ENCODE data around the gene PRR5.
"Not testable (repeated sequence)": the region's sequence is repeated elsewhere in the genome, so short reads cannot be mapped to it uniquely, and the experiment has no call there.

PRR5 gene

GRCh38 chr22:44737406-44738346, 35.7 kb downstream of the PRR5 start:
- Histone ChIP-seq H3K9me3 (ENCODE audit: control insufficient read depth, insufficient read depth, low read length) (no peaks in the 10 kb centered on the region), H3K9ac (ENCODE audit: low read depth, low read length) (no peak overlapping the region), H3K36me3 (ENCODE audit: control insufficient read depth, insufficient read depth, low read length) (no peaks in the 10 kb centered on the region), H3K27ac (ENCODE audit: low read depth, low read length) (peak overlapping the region; percentile 42), H3K27me3 (ENCODE audit: control insufficient read depth, insufficient read depth, low read length) (no peaks in the 10 kb centered on the region), H3K4me3 (ENCODE audit: low read depth, low read length) (no peak overlapping the region), H3K4me1 (ENCODE audit: control insufficient read depth, insufficient read depth, low read length) (peaks cover 11% of the 10 kb centered on the region; the same call in 1 of the 2 replicates)

GRCh38 chr22:44738347-44738715, 36.3 kb downstream of the PRR5 start:
- Histone ChIP-seq H3K36me3 (ENCODE audit: control insufficient read depth, insufficient read depth, low read length) (no peaks in the 10 kb centered on the region), H3K27me3 (ENCODE audit: control insufficient read depth, insufficient read depth, low read length) (no peaks in the 10 kb centered on the region), H3K4me3 (ENCODE audit: low read depth, low read length) (no peak overlapping the region), H3K9me3 (ENCODE audit: control insufficient read depth, insufficient read depth, low read length) (no peaks in the 10 kb centered on the region), H3K4me1 (ENCODE audit: control insufficient read depth, insufficient read depth, low read length) (peaks cover 11% of the 10 kb centered on the region; the same call in 1 of the 2 replicates), H3K27ac (ENCODE audit: low read depth, low read length) (peak overlapping the region; percentile 42), H3K9ac (ENCODE audit: low read depth, low read length) (no peak overlapping the region)

GRCh38 chr22:44739024-44739423, 37.0 kb downstream of the PRR5 start:
- H3K36me3 ChIP-seq (ENCODE audit: control insufficient read depth, insufficient read depth, low read length), result no peaks in the 10 kb centered on the region
- H3K4me1 ChIP-seq (ENCODE audit: control insufficient read depth, insufficient read depth, low read length), result peaks cover 11% of the 10 kb centered on the region; the same call in 1 of the 2 replicates
- H3K4me3 ChIP-seq (ENCODE audit: low read depth, low read length), result no peak overlapping the region
- no peak overlapping the region for H3K27ac ChIP-seq (ENCODE audit: low read depth, low read length)
- H3K27me3 ChIP-seq (ENCODE audit: control insufficient read depth, insufficient read depth, low read length), result no peaks in the 10 kb centered on the region
- no peaks in the 10 kb centered on the region for H3K9me3 ChIP-seq (ENCODE audit: control insufficient read depth, insufficient read depth, low read length)
- no peak overlapping the region for H3K9ac ChIP-seq (ENCODE audit: low read depth, low read length)

- not testable (repeated sequence) for H3K9ac ChIP-seq (ENCODE audit: low read depth, low read length); H3K4me3 ChIP-seq (ENCODE audit: low read depth, low read length); H3K36me3 ChIP-seq (ENCODE audit: control insufficient read depth, insufficient read depth, low read length); H3K27ac ChIP-seq (ENCODE audit: low read depth, low read length); H3K27me3 ChIP-seq (ENCODE audit: control insufficient read depth, insufficient read depth, low read length); H3K9me3 ChIP-seq (ENCODE audit: control insufficient read depth, insufficient read depth, low read length)
- H3K4me1 ChIP-seq (ENCODE audit: control insufficient read depth, insufficient read depth, low read length), result peaks cover 11% of the 10 kb centered on the region; the same call in 1 of the 2 replicates
Measured at GRCh38 chr22:44739666-44740065, 37.7 kb downstream of the PRR5 start.

- Histone ChIP-seq H3K4me3 (ENCODE audit: low read depth, low read length) (no peak overlapping the region), H3K4me1 (ENCODE audit: control insufficient read depth, insufficient read depth, low read length) (peaks cover 11% of the 10 kb centered on the region; the same call in 1 of the 2 replicates), H3K36me3 (ENCODE audit: control insufficient read depth, insufficient read depth, low read length) (no peaks in the 10 kb centered on the region), H3K27me3 (ENCODE audit: control insufficient read depth, insufficient read depth, low read length) (no peaks in the 10 kb centered on the region; the same call in none of the 2 replicates), H3K9ac (ENCODE audit: low read depth, low read length) (no peak overlapping the region), H3K9me3 (ENCODE audit: control insufficient read depth, insufficient read depth, low read length) (no peaks in the 10 kb centered on the region), H3K27ac (ENCODE audit: low read depth, low read length) (no peak overlapping the region)
Measured at GRCh38 chr22:44740307-44740706, 38.3 kb downstream of the PRR5 start.

- Histone ChIP-seq H3K27ac (ENCODE audit: low read depth, low read length) (no peak overlapping the region), H3K9ac (ENCODE audit: low read depth, low read length) (no peak overlapping the region), H3K36me3 (ENCODE audit: control insufficient read depth, insufficient read depth, low read length) (no peaks in the 10 kb centered on the region), H3K4me3 (ENCODE audit: low read depth, low read length) (no peak overlapping the region), H3K9me3 (ENCODE audit: control insufficient read depth, insufficient read depth, low read length) (no peaks in the 10 kb centered on the region), H3K27me3 (ENCODE audit: control insufficient read depth, insufficient read depth, low read length) (no peaks in the 10 kb centered on the region; the same call in none of the 2 replicates), H3K4me1 (ENCODE audit: control insufficient read depth, insufficient read depth, low read length) (peaks cover 25% of the 10 kb centered on the region)
Measured at GRCh38 chr22:44741929-44742328, 39.9 kb downstream of the PRR5 start.

- Histone ChIP-seq H3K27ac (ENCODE audit: low read depth, low read length) (no peak overlapping the region), H3K4me3 (ENCODE audit: low read depth, low read length) (no peak overlapping the region), H3K27me3 (ENCODE audit: control insufficient read depth, insufficient read depth, low read length) (no peaks in the 10 kb centered on the region; the same call in none of the 2 replicates), H3K9me3 (ENCODE audit: control insufficient read depth, insufficient read depth, low read length) (no peaks in the 10 kb centered on the region), H3K36me3 (ENCODE audit: control insufficient read depth, insufficient read depth, low read length) (no peaks in the 10 kb centered on the region), H3K9ac (ENCODE audit: low read depth, low read length) (no peak overlapping the region), H3K4me1 (ENCODE audit: control insufficient read depth, insufficient read depth, low read length) (peaks cover 20% of the 10 kb centered on the region)
Measured at GRCh38 chr22:44743247-44743646, 41.2 kb downstream of the PRR5 start.

- peaks cover 18% of the 10 kb centered on the region for H3K4me1 ChIP-seq (ENCODE audit: control insufficient read depth, insufficient read depth, low read length)
- H3K9ac ChIP-seq (ENCODE audit: low read depth, low read length), result no peak overlapping the region
- no peaks in the 10 kb centered on the region for H3K36me3 ChIP-seq (ENCODE audit: control insufficient read depth, insufficient read depth, low read length)
- no peak overlapping the region for H3K27ac ChIP-seq (ENCODE audit: low read depth, low read length)
- no peak overlapping the region for H3K4me3 ChIP-seq (ENCODE audit: low read depth, low read length)
- no peaks in the 10 kb centered on the region for H3K9me3 ChIP-seq (ENCODE audit: control insufficient read depth, insufficient read depth, low read length)
- H3K27me3 ChIP-seq (ENCODE audit: control insufficient read depth, insufficient read depth, low read length), result no peaks in the 10 kb centered on the region; the same call in none of the 2 replicates
Measured at GRCh38 chr22:44743804-44744211, 41.8 kb downstream of the PRR5 start.

GRCh38 chr22:44745853-44746789, 44.1 kb downstream of the PRR5 start:
- no peak overlapping the region; the same call in 1 of the 2 replicates for H3K4me3 ChIP-seq (ENCODE audit: low read depth, low read length)
- no peaks in the 10 kb centered on the region; the same call in none of the 2 replicates for H3K27me3 ChIP-seq (ENCODE audit: control insufficient read depth, insufficient read depth, low read length)
- H3K27ac ChIP-seq (ENCODE audit: low read depth, low read length), result peak overlapping the region; percentile 73
- no peak overlapping the region for H3K9ac ChIP-seq (ENCODE audit: low read depth, low read length)
- H3K4me1 ChIP-seq (ENCODE audit: control insufficient read depth, insufficient read depth, low read length), result peaks cover 18% of the 10 kb centered on the region
- H3K36me3 ChIP-seq (ENCODE audit: control insufficient read depth, insufficient read depth, low read length), result no peaks in the 10 kb centered on the region
- H3K9me3 ChIP-seq (ENCODE audit: control insufficient read depth, insufficient read depth, low read length), result no peaks in the 10 kb centered on the region

- not testable (repeated sequence) for H3K27ac ChIP-seq (ENCODE audit: low read depth, low read length); H3K4me3 ChIP-seq (ENCODE audit: low read depth, low read length); H3K36me3 ChIP-seq (ENCODE audit: control insufficient read depth, insufficient read depth, low read length); H3K9me3 ChIP-seq (ENCODE audit: control insufficient read depth, insufficient read depth, low read length); H3K27me3 ChIP-seq (ENCODE audit: control insufficient read depth, insufficient read depth, low read length); H3K9ac ChIP-seq (ENCODE audit: low read depth, low read length)
- peaks cover 18% of the 10 kb centered on the region for H3K4me1 ChIP-seq (ENCODE audit: control insufficient read depth, insufficient read depth, low read length)
Measured at GRCh38 chr22:44747784-44748127, 45.8 kb downstream of the PRR5 start.

All from HUES48 (cell line).